CD1c-positive myeloid dendritic cell (primary cell): ENCODE measurements around the gene ZNF853.
A peak's percentile ranks its signal among the peaks of the same experiment; 100 is the strongest.

Source experiments
- DNase-seq: peaks from one replicate; pipeline ENCODE4 v3.0.0-alpha.2; 2016; ENCODE audit errors: extremely low spot score

ZNF853 gene

GRCh38 chr7:6636741-6637543, 21.5 kb downstream of the ZNF853 start, which contains the start of gene ZNF316:
Gene ZNF316 (plus strand): TSS chr7:6637318. CDS start chr7:6642410, 5,092 bp downstream.
- peak; percentile 87 for DNase-seq

- DNase-seq, result peak; percentile 63
Observed at GRCh38 chr7:6637544-6638229, 22.3 kb downstream of the ZNF853 start.

GRCh38 chr7:6639032-6639431, 23.6 kb downstream of the ZNF853 start:
- no peak for DNase-seq

GRCh38 chr7:6639627-6640026, 24.2 kb downstream of the ZNF853 start:
- DNase-seq, result no peak

GRCh38 chr7:6640246-6640721, 24.9 kb downstream of the ZNF853 start:
- peak; percentile 60 for DNase-seq

GRCh38 chr7:6641305-6642035, 26.1 kb downstream of the ZNF853 start:
- no peak for DNase-seq

- DNase-seq, result no peak
Observed at GRCh38 chr7:6642239-6642839, 26.9 kb downstream of the ZNF853 start.

- no peak for DNase-seq
Observed at GRCh38 chr7:6642861-6643640, 27.6 kb downstream of the ZNF853 start.

GRCh38 chr7:6643915-6644625, 28.7 kb downstream of the ZNF853 start:
- DNase-seq, result no peak

- DNase-seq, result no peak
Observed at GRCh38 chr7:6644728-6645127, 29.3 kb downstream of the ZNF853 start.

- no peak for DNase-seq
Observed at GRCh38 chr7:6646465-6646864, 31.1 kb downstream of the ZNF853 start.

- no peak for DNase-seq
Observed at GRCh38 chr7:6647080-6647479, 31.7 kb downstream of the ZNF853 start.

GRCh38 chr7:6647541-6647940, 32.1 kb downstream of the ZNF853 start:
- no peak for DNase-seq

GRCh38 chr7:6648066-6648814, 32.8 kb downstream of the ZNF853 start:
- DNase-seq, result no peak

GRCh38 chr7:6648815-6649104, 33.4 kb downstream of the ZNF853 start:
- DNase-seq, result no peak

- DNase-seq, result no peak
Observed at GRCh38 chr7:6649241-6649961, 34.0 kb downstream of the ZNF853 start.

GRCh38 chr7:6650086-6650485, 34.7 kb downstream of the ZNF853 start:
- no peak for DNase-seq

GRCh38 chr7:6650521-6651011, 35.2 kb downstream of the ZNF853 start:
- DNase-seq, result no peak

GRCh38 chr7:6651851-6652445, 36.5 kb downstream of the ZNF853 start:
- no peak for DNase-seq
